GM18870 (cell line): Measurements from ENCODE around the gene SCN3A.

Source experiments
- ATAC-seq: cut with Tn5 transposase; IDR thresholded peaks from one replicate; pipeline ENCODE4 v1.9.1; 2021; ENCODE audit warnings: moderate library complexity; ENCODE audit not compliant: unreplicated experiment

Gene SCN3A

GRCh38 chr2:165203689-165204559 lies at the start of gene SCN3A:
Gene SCN3A, minus strand, starts transcription at chr2:165204050. Its CDS starts 27,656 bp downstream, at chr2:165176394.
- ATAC-seq: peak; percentile 72

DNA sequence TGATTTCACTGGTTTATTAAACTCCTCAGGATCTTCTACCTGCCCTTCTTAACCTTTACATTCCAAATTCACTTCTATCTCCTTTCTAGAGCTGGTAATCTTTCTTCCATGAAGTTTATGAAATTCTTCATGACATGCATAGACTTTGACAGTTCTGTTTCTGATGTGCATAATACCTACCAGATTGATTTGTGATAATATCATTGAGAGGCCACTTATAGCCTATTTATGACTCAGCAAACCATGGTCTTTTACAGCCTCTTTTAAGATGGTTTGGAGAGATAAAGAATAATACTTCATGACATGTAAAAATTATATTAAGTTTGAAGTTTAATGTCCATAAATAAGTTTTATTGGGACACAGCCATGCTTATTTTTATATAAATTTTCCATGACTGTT lies 49.3 kb upstream of the SCN3A start:
- no peak for ATAC-seq

DNA sequence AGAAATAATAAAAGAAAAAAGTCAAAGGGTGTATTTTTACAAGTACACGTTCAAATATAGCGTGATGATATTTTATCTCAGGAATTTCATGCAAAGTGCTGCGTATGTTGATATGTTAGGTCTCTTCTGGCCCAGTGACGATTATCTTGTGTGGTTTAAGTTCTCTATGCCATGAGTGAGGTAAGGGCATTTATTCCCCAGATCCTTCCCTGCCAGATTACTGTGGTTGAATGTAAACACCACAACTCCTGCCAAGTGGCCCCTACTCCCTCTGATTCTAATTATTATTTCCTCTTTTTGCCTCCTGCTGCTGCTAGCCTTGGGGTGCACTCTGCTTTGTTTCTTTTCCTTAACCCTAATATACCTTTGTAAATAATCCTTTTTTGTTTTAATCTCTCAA lies 47.5 kb upstream of the SCN3A start:
- no peak for ATAC-seq

DNA sequence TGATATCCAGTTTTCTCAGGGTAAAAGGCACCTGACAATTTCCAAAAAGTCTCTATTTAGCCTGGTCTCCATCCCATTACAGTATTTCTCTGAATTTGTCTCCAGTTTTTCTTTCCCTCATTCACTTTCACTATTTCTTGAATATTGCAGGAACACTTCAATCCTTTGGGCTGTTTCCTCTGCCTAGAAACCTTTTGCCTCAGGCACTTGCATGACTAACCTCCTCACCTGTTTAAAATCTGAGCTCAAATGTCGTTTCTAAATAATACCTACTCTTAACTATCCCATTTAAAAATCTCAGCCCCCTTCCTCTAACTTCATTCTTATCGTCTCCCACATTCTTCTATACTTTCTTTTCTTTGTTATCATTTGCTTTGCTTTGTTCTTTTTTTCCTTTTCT lies 44.4 kb upstream of the SCN3A start:
- no peak for ATAC-seq

DNA sequence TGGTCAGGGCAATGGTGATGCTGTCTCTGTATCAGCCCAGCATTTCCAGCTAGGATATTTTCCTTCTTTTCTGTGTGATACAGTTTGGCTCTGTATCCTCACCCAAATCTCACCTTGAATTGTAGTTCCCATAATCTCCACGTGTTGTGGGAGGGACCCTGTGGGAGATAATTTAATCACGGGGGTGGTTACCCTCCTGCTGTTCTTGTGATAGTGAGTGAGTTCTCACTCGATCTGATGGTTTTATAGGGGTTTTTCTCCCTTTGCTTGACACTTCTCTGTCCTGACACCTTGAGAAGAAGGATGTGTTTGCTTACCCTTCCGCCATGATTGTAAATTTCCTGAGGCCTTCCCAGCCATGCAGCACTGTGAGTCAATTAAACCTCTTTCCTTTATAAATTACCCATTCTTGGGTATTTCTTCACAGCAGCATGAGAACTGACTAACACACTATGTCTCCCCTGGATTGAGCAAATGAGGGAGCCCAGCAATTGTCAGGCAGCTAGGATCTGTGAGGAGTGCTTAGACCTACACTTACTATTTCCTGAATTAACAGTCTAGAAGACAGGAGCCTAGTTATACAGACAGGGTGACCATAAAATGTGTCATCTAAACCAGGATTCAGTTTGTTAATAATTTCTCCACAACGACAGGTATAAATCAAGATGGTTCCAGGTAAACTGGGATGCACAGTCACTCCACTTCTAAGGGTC lies 41.4 kb upstream of the SCN3A start:
- ATAC-seq: no peak

DNA sequence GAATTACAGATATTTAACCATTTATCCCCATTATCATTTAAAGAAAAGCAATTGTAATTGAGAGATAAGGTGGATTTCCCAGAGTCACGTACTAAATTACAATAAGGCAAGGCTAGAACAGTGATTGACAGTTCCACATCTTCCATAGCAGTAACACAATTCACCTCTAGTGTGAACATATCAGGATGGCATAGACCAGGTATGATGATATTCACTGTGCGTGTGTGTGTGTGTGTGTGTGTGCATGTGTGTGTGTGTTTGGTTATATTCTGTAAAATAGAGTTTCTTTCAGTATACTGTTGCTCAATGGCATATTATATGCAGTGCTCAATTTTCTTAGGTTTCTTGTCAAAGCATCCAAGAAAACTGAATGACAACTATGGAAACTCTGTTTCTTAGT lies 37.1 kb upstream of the SCN3A start:
- no peak for ATAC-seq

- ATAC-seq: no peak
Measured at GRCh38 chr2:165239856-165240515, 36.1 kb upstream of the SCN3A start.

DNA sequence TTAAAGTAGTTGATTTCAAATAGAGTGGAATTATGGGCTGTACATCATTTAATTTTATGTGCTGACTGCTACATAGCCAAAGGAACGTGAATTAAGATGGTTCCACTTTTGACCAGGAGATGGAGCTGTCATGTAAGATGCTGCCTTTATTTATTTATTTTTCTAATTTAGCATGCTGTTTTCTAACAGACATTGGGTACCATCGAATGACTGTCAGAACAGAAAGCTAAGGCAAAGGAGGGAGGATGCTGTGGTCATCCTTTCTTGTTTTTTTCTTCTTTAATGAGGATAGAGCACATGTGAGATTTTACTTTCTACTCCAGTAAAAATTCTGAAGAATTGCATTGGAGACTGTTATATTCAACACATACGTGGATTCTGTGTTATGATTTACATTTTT lies 35.4 kb upstream of the SCN3A start, which contains the start of gene SCN2A:
Gene SCN2A, plus strand, starts transcription at position 185 of the 400 bp plus-strand sequence. CDS start 56,410 bp downstream, outside the sequence.
- peak; percentile 82 for ATAC-seq

DNA sequence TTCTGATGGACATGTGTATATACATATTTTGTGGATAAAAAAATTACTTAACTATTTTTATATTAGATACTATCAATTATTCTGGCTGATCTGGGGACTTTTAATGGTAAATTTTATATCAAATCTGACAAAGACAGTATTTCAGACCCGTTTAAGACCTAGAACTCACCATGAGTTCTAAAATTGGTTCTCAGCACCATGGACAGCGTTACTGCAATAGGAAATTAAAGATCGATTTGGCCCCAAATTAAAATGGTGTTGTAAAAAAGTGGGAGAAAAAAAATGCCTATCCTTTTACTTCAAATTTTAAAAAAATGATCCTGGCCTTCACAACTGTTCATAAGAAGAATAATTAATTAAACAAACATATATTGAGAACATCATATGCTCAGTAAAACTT lies 34.4 kb upstream of the SCN3A start:
- ATAC-seq: no peak

GRCh38 chr2:165237056-165237455 lies 33.2 kb upstream of the SCN3A start:
- ATAC-seq: no peak

- no peak for ATAC-seq
Measured at GRCh38 chr2:165227571-165227970, 23.7 kb upstream of the SCN3A start.

- ATAC-seq: no peak
Measured at GRCh38 chr2:165224941-165225340, 21.1 kb upstream of the SCN3A start.

- ATAC-seq: no peak
Measured at GRCh38 chr2:165219481-165219880, 15.6 kb upstream of the SCN3A start.

DNA sequence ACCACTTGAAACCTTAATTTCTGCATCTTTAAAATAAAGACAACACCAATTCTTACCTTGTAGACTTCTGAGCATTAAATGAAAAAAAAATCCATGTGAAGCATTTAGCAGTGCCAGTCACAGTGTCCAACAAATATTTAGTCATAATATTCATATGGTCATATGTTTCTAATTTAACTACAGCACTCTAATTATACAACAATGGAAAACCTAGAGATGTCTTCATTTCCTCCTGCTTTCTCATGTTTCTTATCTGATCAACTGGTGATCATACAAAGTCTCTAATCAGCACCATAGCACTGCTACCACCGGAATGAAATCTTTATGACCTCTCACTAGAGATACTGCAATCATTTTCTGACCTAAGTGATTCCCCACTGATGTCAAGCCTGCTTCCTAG lies 10.2 kb upstream of the SCN3A start:
- ATAC-seq: no peak

DNA sequence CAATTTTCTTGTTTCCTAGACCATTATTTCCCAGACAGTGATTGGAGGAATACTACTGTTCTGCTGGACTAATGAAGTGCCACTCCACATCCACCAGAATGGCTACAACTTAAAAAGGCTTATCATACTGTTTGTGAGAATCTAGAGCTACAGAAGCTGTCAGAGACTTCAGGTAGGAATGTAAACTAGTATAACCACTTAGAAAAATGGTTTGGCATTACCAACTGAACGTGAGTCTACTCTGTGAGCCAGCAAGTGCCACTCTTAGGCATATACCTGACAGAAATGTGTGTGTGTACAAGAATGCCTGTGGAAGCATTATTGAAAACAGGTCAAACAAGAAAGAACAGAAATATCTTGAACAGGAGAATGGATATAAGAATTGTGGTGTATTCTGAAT lies 4.2 kb upstream of the SCN3A start:
- ATAC-seq: no peak

GRCh38 chr2:165205865-165206264 lies 2.0 kb upstream of the SCN3A start:
- no peak for ATAC-seq

DNA sequence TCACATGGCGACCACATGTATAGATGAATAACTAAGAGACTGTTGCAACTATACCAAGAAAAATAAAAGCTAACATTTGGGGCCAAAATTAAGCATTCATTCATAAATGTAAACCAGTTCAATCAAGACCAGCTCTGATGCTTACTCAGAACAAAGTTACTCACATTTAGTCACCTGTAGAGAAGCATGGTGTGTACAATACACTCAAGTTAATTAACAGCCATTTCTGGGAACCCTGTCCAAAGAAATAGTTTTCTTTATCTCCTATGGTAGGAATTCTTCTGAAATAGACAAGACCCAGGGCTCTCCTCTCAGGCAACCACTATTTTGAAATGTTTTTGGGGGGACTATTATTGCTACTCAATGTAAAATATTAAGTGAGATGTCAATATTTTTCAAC lies 1.6 kb downstream of the SCN3A start:
- ATAC-seq: no peak

DNA sequence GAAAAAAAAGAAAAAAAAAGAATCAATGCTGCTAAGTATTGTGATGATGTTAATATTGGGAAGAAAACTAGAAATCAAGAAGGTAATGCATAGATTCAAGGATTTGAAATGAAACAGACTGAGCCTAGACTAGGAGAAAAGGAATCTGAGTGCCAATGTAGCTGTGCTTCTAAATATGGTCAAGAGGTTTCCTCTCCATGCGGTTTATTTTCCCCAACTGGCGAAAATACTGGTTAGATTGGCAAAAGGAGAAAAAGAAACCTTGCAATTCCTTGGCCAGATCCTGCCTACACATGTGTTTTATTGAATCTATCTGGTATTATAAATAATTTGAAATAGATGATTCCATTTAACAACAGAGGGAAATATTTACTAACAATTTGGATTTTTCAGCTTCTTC lies 5.7 kb downstream of the SCN3A start:
- ATAC-seq: no peak

GRCh38 chr2:165197346-165197745 lies 6.5 kb downstream of the SCN3A start:
- no peak for ATAC-seq

GRCh38 chr2:165196411-165196810 lies 7.4 kb downstream of the SCN3A start:
- no peak for ATAC-seq

DNA sequence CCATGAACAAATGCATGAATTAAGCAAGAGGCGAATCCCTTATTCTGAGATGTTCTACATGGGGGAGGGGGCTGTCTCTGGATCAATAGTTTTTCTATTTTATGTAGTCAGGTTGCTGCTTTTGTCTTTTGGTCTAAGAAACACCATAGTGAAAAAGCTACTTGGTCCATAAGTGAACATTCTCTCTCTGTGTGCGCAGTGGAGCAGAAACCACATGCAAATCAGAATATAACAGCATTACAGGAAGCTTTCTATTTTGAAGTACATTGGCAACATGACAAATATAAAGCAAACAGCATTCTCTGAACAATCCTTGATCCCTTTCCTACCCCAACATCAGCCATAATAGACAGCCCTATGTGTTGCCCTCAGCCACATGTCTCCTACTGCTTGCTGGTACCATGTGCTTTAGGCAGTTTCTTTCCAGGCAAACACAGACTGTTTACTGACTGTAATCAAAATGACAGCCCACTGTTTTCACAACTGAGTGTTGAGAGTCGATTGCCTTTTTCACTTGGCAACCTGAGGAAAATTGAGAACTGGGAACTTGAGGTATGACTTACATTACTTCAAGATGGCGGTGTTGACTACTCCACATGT lies 10.6 kb downstream of the SCN3A start:
- ATAC-seq: peak; percentile 97
